ENCODE results near the gene FAM53B. TPM values are rescaled to one million over a fixed set of nuclear protein-coding genes. Genes with fewer than 3 reads are reported as not detected.

FAM53B gene
- polyA plus RNA-seq, 1 of the 3 experiments (the other 2 are of a cell fraction) = 5.6 TPM

GRCh38 chr10:124737708-124738107 lies 6.5 kb downstream of the FAM53B start:
- no peak for DNase-seq
- H3K4me1 ChIP-seq (ENCODE audit: control insufficient read depth in 1 of 2, insufficient read depth in 2 of 2, low read depth in 1 of 2, low read length in 1 of 2) = peaks cover 17 to 69% of the 10 kb centered on the region in 2 experiments; a peak in 3 of 4 replicates
- H3K27me3 ChIP-seq (ENCODE audit: insufficient read depth) = no peaks in the 10 kb centered on the region
- H3K9me3 ChIP-seq = no peaks in the 10 kb centered on the region
- CTCF ChIA-PET = interaction anchor here (1.3 to 7.9 kb wide), 2 partner anchors 197 to 209 kb away, joined by 3 to 69 read pairs; no protein-coding TSS in a partner anchor
- WGBS (ENCODE audit: low lambda C conversion rate) = 69% methylated on average over 2 of the region's 2 CpGs
- TF ChIP-seq, protein P1, sequence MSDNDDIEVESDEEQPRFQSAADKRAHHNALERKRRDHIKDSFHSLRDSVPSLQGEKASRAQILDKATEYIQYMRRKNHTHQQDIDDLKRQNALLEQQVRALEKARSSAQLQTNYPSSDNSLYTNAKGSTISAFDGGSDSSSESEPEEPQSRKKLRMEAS (IDR thresholded peaks at IDR 0.05; ENCODE audit: low read depth) = no peak
- TF ChIP-seq, protein P2, sequence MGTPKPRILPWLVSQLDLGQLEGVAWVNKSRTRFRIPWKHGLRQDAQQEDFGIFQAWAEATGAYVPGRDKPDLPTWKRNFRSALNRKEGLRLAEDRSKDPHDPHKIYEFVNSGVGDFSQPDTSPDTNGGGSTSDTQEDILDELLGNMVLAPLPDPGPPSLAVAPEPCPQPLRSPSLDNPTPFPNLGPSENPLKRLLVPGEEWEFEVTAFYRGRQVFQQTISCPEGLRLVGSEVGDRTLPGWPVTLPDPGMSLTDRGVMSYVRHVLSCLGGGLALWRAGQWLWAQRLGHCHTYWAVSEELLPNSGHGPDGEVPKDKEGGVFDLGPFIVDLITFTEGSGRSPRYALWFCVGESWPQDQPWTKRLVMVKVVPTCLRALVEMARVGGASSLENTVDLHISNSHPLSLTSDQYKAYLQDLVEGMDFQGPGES (IDR thresholded peaks at IDR 0.05; ENCODE audit: low read depth, low read length) = no peak
- TF ChIP-seq NRF1 (IDR thresholded peaks at IDR 0.05; ENCODE audit: low read depth, low read length) (no peak), POLR2AphosphoS5 (IDR thresholded peaks at IDR 0.05; ENCODE audit: low read depth, low read length) (no peak), ELF1 (IDR thresholded peaks at IDR 0.05) (no peak), EP300 (IDR thresholded peaks at IDR 0.05; ENCODE audit: borderline replicate concordance in 1 of 2, low read depth in 1 of 2, low read length in 1 of 2) (no peak), NFIC (IDR thresholded peaks at IDR 0.05; ENCODE audit: borderline replicate concordance) (no peak), RCOR1 (IDR thresholded peaks at IDR 0.05; ENCODE audit: low read length) (no peak), USF2 (IDR thresholded peaks at IDR 0.05; ENCODE audit: borderline replicate concordance, low read depth, low read length) (no peak), RAD21 (IDR thresholded peaks at IDR 0.05; ENCODE audit: low read length) (no peak), FOXM1 (IDR thresholded peaks at IDR 0.05; ENCODE audit: low read depth) (no peak), MXI1 (IDR thresholded peaks at IDR 0.05; ENCODE audit: low read depth, low read length) (no peak), TCF12 (IDR thresholded peaks at IDR 0.05) (no peak), RFX5 (IDR thresholded peaks at IDR 0.05; ENCODE audit: low read length) (no peak)
- TF ChIP-seq, protein P3, sequence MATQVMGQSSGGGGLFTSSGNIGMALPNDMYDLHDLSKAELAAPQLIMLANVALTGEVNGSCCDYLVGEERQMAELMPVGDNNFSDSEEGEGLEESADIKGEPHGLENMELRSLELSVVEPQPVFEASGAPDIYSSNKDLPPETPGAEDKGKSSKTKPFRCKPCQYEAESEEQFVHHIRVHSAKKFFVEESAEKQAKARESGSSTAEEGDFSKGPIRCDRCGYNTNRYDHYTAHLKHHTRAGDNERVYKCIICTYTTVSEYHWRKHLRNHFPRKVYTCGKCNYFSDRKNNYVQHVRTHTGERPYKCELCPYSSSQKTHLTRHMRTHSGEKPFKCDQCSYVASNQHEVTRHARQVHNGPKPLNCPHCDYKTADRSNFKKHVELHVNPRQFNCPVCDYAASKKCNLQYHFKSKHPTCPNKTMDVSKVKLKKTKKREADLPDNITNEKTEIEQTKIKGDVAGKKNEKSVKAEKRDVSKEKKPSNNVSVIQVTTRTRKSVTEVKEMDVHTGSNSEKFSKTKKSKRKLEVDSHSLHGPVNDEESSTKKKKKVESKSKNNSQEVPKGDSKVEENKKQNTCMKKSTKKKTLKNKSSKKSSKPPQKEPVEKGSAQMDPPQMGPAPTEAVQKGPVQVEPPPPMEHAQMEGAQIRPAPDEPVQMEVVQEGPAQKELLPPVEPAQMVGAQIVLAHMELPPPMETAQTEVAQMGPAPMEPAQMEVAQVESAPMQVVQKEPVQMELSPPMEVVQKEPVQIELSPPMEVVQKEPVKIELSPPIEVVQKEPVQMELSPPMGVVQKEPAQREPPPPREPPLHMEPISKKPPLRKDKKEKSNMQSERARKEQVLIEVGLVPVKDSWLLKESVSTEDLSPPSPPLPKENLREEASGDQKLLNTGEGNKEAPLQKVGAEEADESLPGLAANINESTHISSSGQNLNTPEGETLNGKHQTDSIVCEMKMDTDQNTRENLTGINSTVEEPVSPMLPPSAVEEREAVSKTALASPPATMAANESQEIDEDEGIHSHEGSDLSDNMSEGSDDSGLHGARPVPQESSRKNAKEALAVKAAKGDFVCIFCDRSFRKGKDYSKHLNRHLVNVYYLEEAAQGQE (IDR thresholded peaks at IDR 0.05; ENCODE audit: low read depth, low read length) = no peak
- TF ChIP-seq, protein P4, sequence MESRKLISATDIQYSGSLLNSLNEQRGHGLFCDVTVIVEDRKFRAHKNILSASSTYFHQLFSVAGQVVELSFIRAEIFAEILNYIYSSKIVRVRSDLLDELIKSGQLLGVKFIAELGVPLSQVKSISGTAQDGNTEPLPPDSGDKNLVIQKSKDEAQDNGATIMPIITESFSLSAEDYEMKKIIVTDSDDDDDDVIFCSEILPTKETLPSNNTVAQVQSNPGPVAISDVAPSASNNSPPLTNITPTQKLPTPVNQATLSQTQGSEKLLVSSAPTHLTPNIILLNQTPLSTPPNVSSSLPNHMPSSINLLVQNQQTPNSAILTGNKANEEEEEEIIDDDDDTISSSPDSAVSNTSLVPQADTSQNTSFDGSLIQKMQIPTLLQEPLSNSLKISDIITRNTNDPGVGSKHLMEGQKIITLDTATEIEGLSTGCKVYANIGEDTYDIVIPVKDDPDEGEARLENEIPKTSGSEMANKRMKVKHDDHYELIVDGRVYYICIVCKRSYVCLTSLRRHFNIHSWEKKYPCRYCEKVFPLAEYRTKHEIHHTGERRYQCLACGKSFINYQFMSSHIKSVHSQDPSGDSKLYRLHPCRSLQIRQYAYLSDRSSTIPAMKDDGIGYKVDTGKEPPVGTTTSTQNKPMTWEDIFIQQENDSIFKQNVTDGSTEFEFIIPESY (IDR thresholded peaks at IDR 0.05; ENCODE audit: borderline replicate concordance, low read depth) = no peak
- peaks cover 42% of the 10 kb centered on the region; the same call in 1 of the 2 replicates for H3K79me2 ChIP-seq (ENCODE audit: insufficient read depth)
- POLR2A ChIA-PET = interaction anchor here (0.6 kb wide), 1 partner anchor 163 kb away, joined by 3 read pairs; no protein-coding TSS in a partner anchor
- no peak overlapping the region for H2AFZ ChIP-seq (ENCODE audit: low read depth)
- no peak overlapping the region for H3K4me2 ChIP-seq
- H3K4me3 ChIP-seq (ENCODE audit: low read depth in 2 of 2, low read length in 1 of 2) = no peak overlapping the region
- no peak overlapping the region for H3K9ac ChIP-seq
- H3K27ac ChIP-seq (ENCODE audit: low read depth in 2 of 2, low read length in 1 of 2) = no peak overlapping the region; a peak in 1 of 4 replicates
- no peaks in the 10 kb centered on the region for H3K36me3 ChIP-seq (replicated peaks in 1 of 2; ENCODE audit: control insufficient read depth in 1 of 2, insufficient read depth in 2 of 2, low read length in 1 of 2)
- peaks cover 26% of the 10 kb centered on the region; the same call in 1 of the 2 replicates for H4K20me1 ChIP-seq (ENCODE audit: insufficient read depth)
- H3K9me2 ChIP-seq = no peaks in the 10 kb centered on the region
- H3F3A ChIP-seq (replicated peaks; ENCODE audit: insufficient read depth) = peaks cover 7% of the 10 kb centered on the region
